HepG2 (cell line): ENCODE data around the gene SLC23A2. TPM values are rescaled to one million over a fixed set of nuclear protein-coding genes. Genes with fewer than 3 reads are reported as not detected.

ENCODE experiments used
- BCL3 ChIP-seq: sonication (generic); formaldehyde crosslinking; IDR thresholded peaks from 2 replicates; pipeline ENCODE4 v1.5.1; 2020; ENCODE audit warnings: mild to moderate bottlenecking, missing genetic modification reagents, moderate library complexity
- CBX1 ChIP-seq: IDR thresholded peaks from one replicate; pipeline ENCODE4 v1.6.1; 2016; ENCODE audit warnings: antibody characterized with exemption, low read depth
- GATA4 ChIP-seq: sonication (generic); IDR thresholded peaks from 2 replicates; pipeline ENCODE4 v1.6.1; 2016; ENCODE audit warnings: antibody characterized with exemption, low read depth, borderline replicate concordance
- KLF16 ChIP-seq, 2 experiments: sonication (generic) in 1 of 2; formaldehyde crosslinking in 1 of 2; IDR thresholded peaks; 2 replicates each; pipeline versions ENCODE4 v1.6.1 to v1.8.0; 2016 to 2023; ENCODE audit warnings: missing genetic modification reagents in 2 of 2, missing compliant biosample characterization in 1 of 2
- KMT2B ChIP-seq: IDR thresholded peaks from 2 replicates; pipeline ENCODE4 v1.6.1; 2016; ENCODE audit warnings: missing genetic modification reagents, missing compliant biosample characterization
- MNT ChIP-seq: fragments of 450-650 bp; IDR thresholded peaks from 2 replicates; pipeline ENCODE4 v1.6.1; 2016
- PHF8 ChIP-seq: sonication (generic); formaldehyde crosslinking; IDR thresholded peaks from 2 replicates; pipeline ENCODE4 v1.5.0; 2020; ENCODE audit warnings: missing genetic modification reagents
- POLR2A ChIP-seq, 2 experiments: IDR thresholded peaks; 2 replicates each; pipeline ENCODE4 v1.6.1; 2011; ENCODE audit warnings: low read depth in 2 of 2, low read length in 2 of 2, mild to moderate bottlenecking in 1 of 2, moderate library complexity in 1 of 2; ENCODE audit not compliant: insufficient read depth in 1 of 2
- RELA ChIP-seq: sonication (generic); formaldehyde crosslinking; IDR thresholded peaks from 2 replicates; pipeline ENCODE4 v1.4.0; 2020; ENCODE audit warnings: missing genetic modification reagents
- RFX1 ChIP-seq: fragments of 450-650 bp; IDR thresholded peaks from 2 replicates; pipeline ENCODE4 v1.6.1; 2017
- TBL1XR1 ChIP-seq: fragments of 150-350 bp; IDR thresholded peaks from 2 replicates; pipeline ENCODE4 v1.6.1; 2014; ENCODE audit warnings: borderline replicate concordance, low read length; ENCODE audit not compliant: partially characterized antibody
- TBP ChIP-seq: sonication (generic); formaldehyde crosslinking; IDR thresholded peaks from 2 replicates; pipeline ENCODE4 v1.5.0; 2020; ENCODE audit warnings: missing genetic modification reagents
- ZBTB1 ChIP-seq: sonication (generic); formaldehyde crosslinking; IDR thresholded peaks from 2 replicates; pipeline ENCODE4 v1.4.0; 2020; ENCODE audit warnings: missing genetic modification reagents, borderline replicate concordance
- ZBTB14 ChIP-seq: sonication (generic); formaldehyde crosslinking; IDR thresholded peaks from 2 replicates; pipeline ENCODE4 v1.4.0; 2020; ENCODE audit warnings: missing genetic modification reagents
- ZHX1 ChIP-seq: sonication (generic); formaldehyde crosslinking; IDR thresholded peaks from 2 replicates; pipeline ENCODE4 v1.8.1; 2022; ENCODE audit warnings: low read depth, mild to moderate bottlenecking, missing genetic modification reagents
- ZNF160 ChIP-seq: sonication (generic); formaldehyde crosslinking; IDR thresholded peaks from 2 replicates; pipeline ENCODE4 v1.8.0; 2022; ENCODE audit warnings: mild to moderate bottlenecking, inconsistent platforms, missing genetic modification reagents
- ZNF282 ChIP-seq: fragments of 450-650 bp; IDR thresholded peaks from 2 replicates; pipeline ENCODE4 v1.6.1; 2018; ENCODE audit not compliant: partially characterized antibody
- ZNF547 ChIP-seq: sonication (generic); formaldehyde crosslinking; IDR thresholded peaks from 2 replicates; pipeline ENCODE4 v1.5.1; 2020; ENCODE audit warnings: mild to moderate bottlenecking, missing genetic modification reagents
- ZNF704 ChIP-seq: sonication (generic); formaldehyde crosslinking; IDR thresholded peaks from 2 replicates; pipeline ENCODE4 v1.8.1; 2023; ENCODE audit warnings: mild to moderate bottlenecking, inconsistent platforms, moderate library complexity, missing genetic modification reagents, borderline replicate concordance
- polyA plus RNA-seq, 8 experiments: library from polyadenylated mRNA; depleted of rRNA in 3 of 8; stranded (reverse) in 7 of 8; unstranded in 1 of 8; fragments of >200 nt; fragmentation: Illumina TruSeq in 4 of 8; extraction: Trizol in 4 of 8; gene quantifications; 2 replicates each; pipeline versions ENCODE4 v1.2.1 to v1.2.3, GENCODE V29; 2011 to 2016; ENCODE audit warnings: low read depth in 4 of 8, missing spikeins in 1 of 8, mixed read lengths in 1 of 8; ENCODE audit not compliant: insufficient read depth in 1 of 8
- total RNA-seq, 5 experiments: library from RNA; depleted of rRNA; stranded (reverse); fragments of >200 nt; fragmentation: Illumina TruSeq; extraction: Trizol; gene quantifications; 2 replicates each; pipeline ENCODE4 v1.2.3, GENCODE V29; 2016; ENCODE audit warnings: low read depth in 1 of 5

The SLC23A2 gene
- total and polyA plus RNA-seq, 2 of the 13 experiments (the other 11 are each of a cell fraction or from before 2014, with no cell fraction given): 42.2 to 51.2 TPM

- TF ChIP-seq ZHX1 (CRISPR knock-in tag) (peak; percentile 90), ZNF547 (no peak), KMT2B (CRISPR knock-in tag) (peak; percentile 84; the same call in 1 of the 2 replicates), RELA (CRISPR knock-in tag) (no peak), TBP (CRISPR knock-in tag) (0 out of 2 replicates have a peak, but pooled peaks have one; percentile 25), TBL1XR1 (peak; percentile 83), KLF16 (CRISPR knock-in tag; IDR thresholded peaks at IDR 0.05) (peak in 1 of 2 experiments; percentile 95; a peak in 2 of 4 replicates), GATA4 (peak; percentile 94; the same call in 1 of the 2 replicates), ZNF160 (CRISPR knock-in tag) (no peak), MNT (no peak), BCL3 (CRISPR knock-in tag) (peak; percentile 52; the same call in 1 of the 2 replicates), CBX1 (no peak), POLR2A (IDR thresholded peaks at IDR 0.05; ENCODE audit: insufficient read depth in 1 of 2, low read depth in 2 of 2, low read length in 2 of 2) (peak in 1 of 2 experiments; percentile 44; a peak in 1 of 4 replicates), ZBTB1 (CRISPR knock-in tag) (no peak), ZNF704 (CRISPR knock-in tag) (no peak), RFX1 (no peak), ZNF282 (no peak), ZBTB14 (no peak), PHF8 (CRISPR knock-in tag) (peak; percentile 15; the same call in 1 of the 2 replicates)
These were observed 39.6 kb downstream of the SLC23A2 start (continued) for GRCh38 chr20:4961746-4962145.
